GM19372 (cell line): ENCODE results near the gene MUTYH.
"Not testable (repeated sequence)": the region's sequence is repeated elsewhere in the genome, so short reads cannot be mapped to it uniquely, and the experiment has no call there.

Experiments
- ATAC-seq: cut with Tn5 transposase; IDR thresholded peaks from one replicate; pipeline ENCODE4 v1.9.1; 2021; ENCODE audit warnings: mild to moderate bottlenecking, low read depth, moderate library complexity; ENCODE audit not compliant: unreplicated experiment

Gene MUTYH

GRCh38 chr1:45325851-45326506 lies 14.3 kb downstream of the MUTYH start:
- ATAC-seq: no peak

DNA sequence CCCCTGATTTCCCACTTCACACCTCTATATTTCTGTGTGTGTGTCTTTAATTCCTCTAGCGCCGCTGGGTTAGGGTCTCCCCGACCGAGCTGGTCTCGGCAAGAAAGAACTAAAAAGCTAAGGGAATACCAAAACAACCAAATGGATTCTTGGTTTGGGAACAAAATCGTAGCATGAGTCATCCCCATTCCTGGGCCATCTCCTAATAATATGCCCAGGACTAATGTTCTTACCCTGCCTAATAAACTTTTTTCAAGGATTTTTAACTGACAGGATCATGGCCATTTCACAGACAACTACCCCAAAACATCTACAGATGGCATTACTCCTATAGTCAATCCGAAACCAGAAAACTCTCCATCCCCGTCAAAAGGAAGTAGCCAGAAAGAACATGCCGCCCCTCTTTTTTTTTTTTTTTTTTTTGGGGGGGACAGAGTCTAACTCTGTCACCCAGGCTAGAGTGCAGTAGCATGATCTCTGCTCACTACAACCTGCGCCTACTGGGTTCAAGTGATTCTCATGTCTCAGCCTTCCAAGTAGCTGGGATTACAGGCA lies 17.7 kb downstream of the MUTYH start:
- no peak for ATAC-seq

GRCh38 chr1:45321444-45321843 lies 18.8 kb downstream of the MUTYH start:
- ATAC-seq: no peak

DNA sequence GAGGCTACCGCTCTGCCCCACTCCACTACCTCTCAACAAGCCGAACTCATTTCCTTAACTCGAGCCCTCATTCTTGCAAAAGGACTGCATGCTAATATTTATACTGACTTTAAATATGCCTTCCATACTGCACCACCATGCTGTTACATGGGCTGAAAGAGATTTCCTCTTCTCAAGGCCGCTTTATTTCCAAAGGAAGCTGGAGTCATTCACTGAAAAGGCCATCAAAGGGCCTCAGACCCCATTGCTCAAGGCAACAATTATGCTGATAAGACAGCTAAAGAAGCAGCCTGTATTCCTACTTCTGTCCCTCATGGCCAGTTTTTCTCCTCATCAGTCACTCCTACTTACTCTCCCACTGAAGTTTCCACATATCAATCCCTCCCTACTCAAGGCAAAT lies 20.5 kb downstream of the MUTYH start:
- ATAC-seq: no peak

GRCh38 chr1:45317166-45317565 lies 23.1 kb downstream of the MUTYH start:
- no peak for ATAC-seq

GRCh38 chr1:45314266-45314665 lies 26.0 kb downstream of the MUTYH start:
- ATAC-seq: no peak

DNA sequence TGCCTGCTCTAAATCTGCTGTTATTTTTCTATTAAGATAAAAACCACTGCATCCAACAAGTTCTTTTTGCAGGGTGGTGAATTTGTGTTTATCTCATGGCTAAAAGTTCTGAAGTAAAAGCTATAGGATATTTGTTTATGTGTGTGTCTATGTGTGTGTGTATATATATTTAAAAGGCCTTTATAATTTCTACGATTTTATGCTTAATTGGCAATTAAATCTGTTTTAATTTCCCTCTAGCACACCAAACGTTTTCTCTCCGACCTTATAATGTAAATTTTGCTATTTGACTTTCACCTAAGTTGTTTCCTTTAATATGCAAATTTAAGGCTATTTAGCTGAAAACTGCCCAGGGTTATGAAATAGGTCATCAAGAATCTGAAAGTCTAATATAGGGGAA lies 33.3 kb downstream of the MUTYH start:
- ATAC-seq: no peak

GRCh38 chr1:45306319-45306718 lies 33.9 kb downstream of the MUTYH start:
- no peak for ATAC-seq

- ATAC-seq: no peak
These were observed 35.0 kb downstream of the MUTYH start for GRCh38 chr1:45305231-45305630.

- no peak for ATAC-seq
These were observed 35.7 kb downstream of the MUTYH start for GRCh38 chr1:45304311-45305081.

DNA sequence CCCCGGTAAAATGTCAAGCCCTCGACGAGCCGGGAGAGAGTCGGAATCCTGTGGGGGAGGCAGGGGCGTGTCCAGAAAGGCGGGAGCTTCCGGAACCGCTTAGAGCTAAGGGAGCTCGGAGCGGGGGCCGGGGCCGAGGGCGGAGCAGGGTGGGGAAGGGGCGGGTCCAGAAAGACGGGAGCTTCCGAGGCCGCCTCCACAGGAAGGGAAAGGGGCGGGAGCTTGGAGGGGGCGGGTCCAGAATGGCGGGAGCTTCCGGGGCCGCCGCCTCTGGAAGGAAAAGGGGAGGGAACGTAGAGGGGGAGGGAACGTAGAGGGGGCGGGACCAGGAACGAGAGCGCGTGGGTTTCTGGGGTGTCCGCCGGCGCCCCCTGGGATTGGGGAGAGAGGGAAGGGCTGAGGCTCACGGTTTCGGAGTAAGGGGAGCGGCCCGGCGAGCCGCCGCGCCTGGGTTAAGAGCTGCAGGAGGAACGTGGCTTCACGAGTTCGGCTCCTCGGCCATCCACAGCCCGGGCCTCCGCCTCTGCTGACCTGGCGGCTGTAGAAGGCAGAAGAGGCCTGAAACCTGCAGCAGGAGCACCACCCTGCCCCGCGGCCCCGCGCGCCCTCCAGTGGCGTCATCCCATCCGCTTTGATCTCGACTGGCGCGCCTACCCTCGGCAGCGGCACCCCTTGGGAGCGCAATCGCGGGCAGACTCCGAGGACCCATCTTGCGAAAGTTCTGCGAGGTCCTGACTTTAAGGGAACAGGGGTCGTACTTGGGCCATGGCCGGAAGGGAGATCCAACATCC lies 36.5 kb downstream of the MUTYH start:
- peak; percentile 73 for ATAC-seq

DNA sequence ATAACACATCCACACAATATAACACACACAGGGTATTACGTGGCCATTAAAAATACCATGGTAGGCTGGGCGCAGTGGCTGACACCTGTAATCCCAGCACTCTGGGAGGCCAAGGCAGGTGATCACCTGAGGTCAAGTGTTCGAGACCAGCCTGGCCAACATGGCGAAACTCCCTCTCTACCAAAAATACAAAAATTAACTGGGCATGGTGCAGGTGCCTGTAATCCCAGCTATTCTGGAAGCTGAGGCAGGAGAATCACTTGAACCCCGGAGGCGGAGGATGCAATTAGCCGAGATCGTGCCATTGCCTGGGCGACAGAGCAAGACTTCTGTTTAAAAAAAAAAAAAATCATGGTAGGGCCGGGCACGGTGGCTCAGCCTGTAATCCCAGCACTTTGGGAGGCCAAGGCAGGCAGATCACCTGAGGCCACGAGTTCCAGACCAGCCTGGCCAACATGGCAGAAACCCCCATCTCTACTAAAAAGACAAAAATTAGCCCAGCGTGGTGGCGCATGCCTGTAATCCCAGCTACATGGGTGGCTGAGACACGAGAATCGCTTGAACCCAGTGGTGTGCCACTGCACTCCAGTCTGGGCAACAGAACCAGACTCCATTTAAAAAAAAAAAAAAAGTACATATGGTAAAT lies 37.6 kb downstream of the MUTYH start:
- ATAC-seq: no peak

GRCh38 chr1:45300669-45300997 lies 39.6 kb downstream of the MUTYH start:
- no peak for ATAC-seq

GRCh38 chr1:45299981-45300668 lies 40.1 kb downstream of the MUTYH start:
- no peak for ATAC-seq

- no peak for ATAC-seq
These were observed 40.9 kb downstream of the MUTYH start for GRCh38 chr1:45299296-45299695.

DNA sequence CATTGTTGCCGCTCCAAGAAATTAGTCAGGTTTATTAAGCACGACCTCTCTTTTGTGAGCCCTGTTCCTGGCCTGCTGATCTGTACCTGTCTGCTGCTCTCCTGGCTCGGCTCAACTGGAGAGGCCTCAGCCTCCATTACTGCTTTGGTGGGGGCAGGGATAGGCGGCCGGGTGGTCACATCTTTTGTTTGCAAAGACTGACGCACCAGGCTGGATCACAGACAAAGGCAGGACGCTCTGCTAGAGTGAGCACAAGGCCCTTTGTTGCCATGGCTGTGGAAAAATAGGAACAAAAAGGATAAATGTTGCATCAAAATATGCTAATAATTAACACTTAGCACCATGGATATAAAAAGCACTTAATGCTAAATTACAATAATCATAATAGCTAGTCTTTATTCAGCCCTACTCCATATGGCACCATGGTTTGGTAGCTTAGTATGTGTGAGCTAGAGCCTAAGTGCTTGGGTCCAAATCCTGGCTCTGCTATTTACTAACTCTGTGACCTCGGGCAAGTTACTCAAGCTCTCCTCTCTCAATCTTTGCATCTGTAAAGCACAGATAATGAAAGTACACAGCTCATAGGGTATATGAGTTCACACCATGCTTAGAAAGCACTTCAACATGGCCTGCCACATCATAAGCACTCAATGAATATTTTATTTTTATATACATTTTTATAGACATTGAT lies 42.4 kb downstream of the MUTYH start:
- ATAC-seq: no peak

- ATAC-seq: no peak
These were observed 48.5 kb downstream of the MUTYH start for GRCh38 chr1:45291716-45292115.

DNA sequence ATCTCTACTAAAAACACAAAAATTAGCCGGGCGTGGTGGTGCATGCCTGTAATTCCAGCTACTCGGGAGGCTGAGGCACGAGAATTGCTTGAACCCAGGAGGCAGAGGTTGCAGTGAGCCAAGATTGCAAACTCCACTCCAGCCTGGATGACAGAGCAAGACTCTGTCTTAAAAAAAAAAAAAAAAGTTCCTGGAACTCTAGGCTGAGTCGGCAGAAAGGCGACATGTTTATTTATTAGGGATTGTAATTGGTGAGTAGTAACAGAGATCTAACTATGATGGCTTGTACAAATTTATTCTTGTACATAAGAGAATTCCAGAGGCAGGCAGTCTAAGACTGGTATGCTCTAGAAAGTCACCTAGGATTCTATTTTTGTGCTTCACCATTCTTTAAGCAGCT lies 49.2 kb downstream of the MUTYH start:
- not testable (repeated sequence) for ATAC-seq

DNA sequence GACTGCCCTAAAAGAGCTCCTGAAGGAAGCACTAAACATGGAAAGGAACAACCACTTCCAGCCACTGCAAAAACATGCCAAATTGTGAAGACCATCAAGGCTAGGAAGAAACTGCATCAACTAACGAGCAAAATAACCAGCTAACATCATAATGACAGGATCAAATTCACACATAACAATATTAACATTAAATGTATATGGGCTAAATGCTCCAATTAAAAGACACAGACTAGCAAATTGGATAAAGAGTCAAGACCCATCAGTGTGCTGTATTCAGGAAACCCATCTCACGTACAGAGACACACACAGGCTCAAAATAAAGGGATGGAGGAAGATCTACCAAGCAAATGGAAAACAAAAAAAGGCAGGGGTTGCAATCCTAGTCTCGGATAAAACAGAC lies 53.7 kb downstream of the MUTYH start:
- not testable (repeated sequence) for ATAC-seq

DNA sequence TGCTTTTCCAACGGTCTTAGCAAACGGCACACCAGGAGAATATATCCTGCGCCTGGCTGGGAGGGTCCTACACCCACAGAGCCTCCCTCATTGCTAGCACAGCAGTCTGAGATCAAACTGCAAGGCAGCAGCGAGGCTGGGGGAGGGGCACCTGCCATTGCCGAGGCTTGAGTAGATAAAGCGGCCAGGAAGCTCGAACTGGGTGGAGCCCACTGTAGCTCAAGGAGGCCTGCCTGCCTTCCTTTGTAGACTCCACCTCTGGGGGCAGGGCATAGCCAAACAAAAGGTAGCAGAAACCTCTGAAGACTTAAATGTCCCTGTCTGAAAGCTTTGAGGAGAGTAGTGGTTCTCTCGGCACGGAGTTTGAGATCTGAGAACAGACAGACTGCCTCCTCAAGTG lies 55.4 kb downstream of the MUTYH start:
- not testable (repeated sequence) for ATAC-seq
